Activated T-helper 2 cell treated with anti-CD3 and anti-CD28 coated beads, Interferon-gamma antibody, Interleukin-2, Interleukin-4, amounts not matched to agents 10 μg/mL and 5 μg/mL and 100 μg/mL, durations not matched to agents 14 hours and 24 hours and 36 hours (primary cell): ENCODE data around the gene MDK. TPM values are rescaled to one million over a fixed set of nuclear protein-coding genes. Genes with fewer than 3 reads are reported as not detected.
A peak's percentile ranks its signal among the peaks of the same experiment; 100 is the strongest.
"Not testable (repeated sequence)": the region's sequence is repeated elsewhere in the genome, so short reads cannot be mapped to it uniquely, and the experiment has no call there.

Experiments
- DNase-seq: peaks from one replicate; pipeline ENCODE4 v3.0.0; 2021; ENCODE audit warnings: low spot score
- H3K27ac Mint-ChIP-seq: one replicate; pipeline ENCODE4 v1.8.0; 2021; ENCODE audit warnings: mixed read lengths
- H3K27me3 Mint-ChIP-seq: one replicate; pipeline ENCODE4 v1.8.0; 2021; ENCODE audit warnings: low read depth, mixed read lengths
- H3K36me3 Mint-ChIP-seq: one replicate; pipeline ENCODE4 v1.8.0; 2021; ENCODE audit warnings: low read depth, mixed read lengths
- H3K4me1 Mint-ChIP-seq: one replicate; pipeline ENCODE4 v1.8.0; 2021; ENCODE audit warnings: low read depth, mixed read lengths
- H3K4me3 Mint-ChIP-seq: one replicate; pipeline ENCODE4 v1.8.0; 2021; ENCODE audit warnings: low read depth, mild to moderate bottlenecking, moderate library complexity, mixed read lengths
- H3K9me3 Mint-ChIP-seq: one replicate; pipeline ENCODE4 v1.8.0; 2021; ENCODE audit warnings: mixed read lengths
- intact Hi-C: fragments of 100-400 bp; cut with micrococcal nuclease; formaldehyde crosslinking; loops from one replicate; pipeline ENCODE4 v1.15.1; 2023
- total RNA-seq: library from RNA; stranded (reverse); gene quantifications from 2 replicates; pipeline ENCODE4 v1.2.3, GENCODE V29; 2022

MDK gene
- total RNA-seq, 1 donor from 2014 or later: 2.8 TPM

- Mint-ChIP-seq H3K27ac (no peak overlapping the region), H3K36me3 (peaks cover 28% of the 10 kb centered on the region), H3K4me3 (no peak overlapping the region), H3K9me3 (no peaks in the 10 kb centered on the region), H3K4me1 (peaks cover 23% of the 10 kb centered on the region), H3K27me3 (no peaks in the 10 kb centered on the region)
- intact Hi-C loops: no loop called here
- DNase-seq: no peak
Observed at GRCh38 chr11:46366260-46366659, 15.2 kb upstream of the MDK start.

DNA sequence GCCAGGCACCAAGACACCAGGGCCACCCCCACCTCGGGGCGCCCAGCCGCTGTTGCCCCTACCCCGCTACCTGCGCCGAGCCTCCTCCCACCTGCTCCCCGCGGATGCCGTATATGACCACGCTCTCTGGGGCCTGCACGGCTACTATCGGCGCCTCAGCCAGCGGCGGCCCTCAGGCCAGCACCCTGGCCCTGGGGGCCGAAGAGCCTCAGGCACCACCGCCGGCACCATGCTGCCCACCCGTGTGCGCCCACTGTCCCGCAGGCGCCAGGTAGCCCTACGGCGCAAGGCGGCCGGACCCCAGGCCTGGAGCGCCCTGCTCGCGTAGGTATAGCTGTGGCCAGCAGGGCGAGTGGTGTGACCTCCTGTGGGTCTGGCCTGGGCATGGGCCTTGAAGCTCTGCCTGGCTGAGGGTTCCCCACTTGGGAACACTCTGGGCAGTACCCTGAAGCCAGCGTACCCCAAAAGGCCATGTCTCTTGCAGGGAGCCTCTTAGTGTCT lies 14.8 kb upstream of the MDK start:
- DNase-seq: no peak
- H3K4me3 Mint-ChIP-seq: no peak overlapping the region
- peaks cover 32% of the 10 kb centered on the region for H3K36me3 Mint-ChIP-seq
- no peak overlapping the region for H3K27ac Mint-ChIP-seq
- peaks cover 20% of the 10 kb centered on the region for H3K4me1 Mint-ChIP-seq
- H3K9me3 Mint-ChIP-seq: no peaks in the 10 kb centered on the region
- intact Hi-C loops: loop anchor here (1.0 kb wide), 1 partner anchor 17 kb away; no protein-coding TSS in a partner anchor
- H3K27me3 Mint-ChIP-seq: no peaks in the 10 kb centered on the region

GRCh38 chr11:46367244-46367915 lies 14.1 kb upstream of the MDK start:
- Mint-ChIP-seq H3K4me1 (peaks cover 17% of the 10 kb centered on the region), H3K4me3 (no peak overlapping the region)

GRCh38 chr11:46367916-46368267 lies 13.6 kb upstream of the MDK start:
- H3K4me3 Mint-ChIP-seq: no peak overlapping the region
- H3K27me3 Mint-ChIP-seq: no peaks in the 10 kb centered on the region
- no peak overlapping the region for H3K27ac Mint-ChIP-seq
- H3K4me1 Mint-ChIP-seq: peaks cover 12% of the 10 kb centered on the region
- no peaks in the 10 kb centered on the region for H3K9me3 Mint-ChIP-seq
- intact Hi-C loops: loop anchor here (1.0 kb wide), 1 partner anchor 19 kb away; no protein-coding TSS in a partner anchor
- DNase-seq: no peak
- peaks cover 38% of the 10 kb centered on the region for H3K36me3 Mint-ChIP-seq

More at GRCh38 chr11:46367244-46367915, 14.1 kb upstream of the MDK start:
- Mint-ChIP-seq H3K36me3 (peaks cover 36% of the 10 kb centered on the region), H3K27ac (no peak overlapping the region), H3K27me3 (no peaks in the 10 kb centered on the region), H3K9me3 (no peaks in the 10 kb centered on the region)
- peak; percentile 58 for DNase-seq
- intact Hi-C loops: loop anchor here (1.0 kb wide), 1 partner anchor 18 kb away; no protein-coding TSS in a partner anchor

GRCh38 chr11:46369458-46370152 lies 11.9 kb upstream of the MDK start:
- Mint-ChIP-seq H3K27me3 (no peaks in the 10 kb centered on the region), H3K27ac (no peak overlapping the region), H3K36me3 (peaks cover 37% of the 10 kb centered on the region), H3K9me3 (no peaks in the 10 kb centered on the region), H3K4me3 (no peak overlapping the region), H3K4me1 (peaks cover 4% of the 10 kb centered on the region)
- no peak for DNase-seq
- intact Hi-C loops: no loop called here

DNA sequence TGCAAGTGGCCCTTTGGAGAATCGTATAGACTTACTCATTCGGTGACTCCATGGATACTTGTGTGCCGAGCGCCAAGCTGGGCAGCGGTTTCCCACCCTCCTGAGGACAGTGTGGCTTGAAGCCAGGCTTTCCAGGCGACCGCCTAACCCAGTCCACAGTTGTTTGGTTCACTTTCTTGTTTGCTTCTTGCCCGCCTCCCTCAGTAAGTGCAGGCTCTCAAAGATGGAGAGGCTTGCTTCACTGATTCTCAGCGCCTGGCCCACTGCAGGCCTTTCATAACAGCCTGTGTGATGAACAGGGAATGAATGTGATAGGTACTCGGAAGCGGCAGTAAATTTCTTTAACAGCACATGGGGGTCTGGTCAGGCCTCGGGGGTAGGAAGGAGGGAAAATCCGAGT lies 11.2 kb upstream of the MDK start:
- intact Hi-C loops: no loop called here
- Mint-ChIP-seq H3K4me1 (peaks cover 4% of the 10 kb centered on the region), H3K27ac (no peak overlapping the region), H3K36me3 (peaks cover 42% of the 10 kb centered on the region), H3K27me3 (no peaks in the 10 kb centered on the region), H3K9me3 (no peaks in the 10 kb centered on the region), H3K4me3 (no peak overlapping the region)
- DNase-seq: no peak

GRCh38 chr11:46371262-46371661 lies 10.2 kb upstream of the MDK start:
- intact Hi-C loops, DNase-seq, H3K9me3 Mint-ChIP-seq, H3K4me1 Mint-ChIP-seq, H3K27me3 Mint-ChIP-seq, H3K4me3 Mint-ChIP-seq, H3K27ac Mint-ChIP-seq: not testable (repeated sequence)
- peaks cover 46% of the 10 kb centered on the region for H3K36me3 Mint-ChIP-seq

- intact Hi-C loops: no loop called here
- Mint-ChIP-seq H3K27ac (no peak overlapping the region), H3K4me3 (no peak overlapping the region), H3K9me3 (no peaks in the 10 kb centered on the region), H3K27me3 (no peaks in the 10 kb centered on the region), H3K36me3 (peaks cover 55% of the 10 kb centered on the region), H3K4me1 (peaks cover 3% of the 10 kb centered on the region)
- DNase-seq: no peak
Observed at GRCh38 chr11:46372086-46372485, 9.4 kb upstream of the MDK start.

DNA sequence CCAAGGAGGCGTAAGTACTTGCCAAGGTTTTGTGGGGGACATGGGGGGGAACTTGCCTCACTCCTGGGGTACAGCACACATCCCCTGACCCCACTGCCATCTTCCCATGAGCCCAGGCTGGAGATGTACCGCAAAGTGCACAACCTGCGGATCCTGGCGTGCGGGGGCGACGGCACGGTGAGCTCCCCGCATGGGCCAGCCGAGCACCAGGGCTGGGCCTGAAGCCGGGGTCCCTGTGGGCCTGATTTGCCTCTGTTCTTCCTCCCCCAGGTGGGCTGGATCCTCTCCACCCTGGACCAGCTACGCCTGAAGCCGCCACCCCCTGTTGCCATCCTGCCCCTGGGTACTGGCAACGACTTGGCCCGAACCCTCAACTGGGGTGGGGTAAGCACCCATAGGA lies 9.0 kb upstream of the MDK start:
- H3K4me1 Mint-ChIP-seq, H3K4me3 Mint-ChIP-seq, H3K27me3 Mint-ChIP-seq, intact Hi-C loops, H3K9me3 Mint-ChIP-seq, H3K27ac Mint-ChIP-seq, DNase-seq: not testable (repeated sequence)
- H3K36me3 Mint-ChIP-seq: peaks cover 56% of the 10 kb centered on the region

DNA sequence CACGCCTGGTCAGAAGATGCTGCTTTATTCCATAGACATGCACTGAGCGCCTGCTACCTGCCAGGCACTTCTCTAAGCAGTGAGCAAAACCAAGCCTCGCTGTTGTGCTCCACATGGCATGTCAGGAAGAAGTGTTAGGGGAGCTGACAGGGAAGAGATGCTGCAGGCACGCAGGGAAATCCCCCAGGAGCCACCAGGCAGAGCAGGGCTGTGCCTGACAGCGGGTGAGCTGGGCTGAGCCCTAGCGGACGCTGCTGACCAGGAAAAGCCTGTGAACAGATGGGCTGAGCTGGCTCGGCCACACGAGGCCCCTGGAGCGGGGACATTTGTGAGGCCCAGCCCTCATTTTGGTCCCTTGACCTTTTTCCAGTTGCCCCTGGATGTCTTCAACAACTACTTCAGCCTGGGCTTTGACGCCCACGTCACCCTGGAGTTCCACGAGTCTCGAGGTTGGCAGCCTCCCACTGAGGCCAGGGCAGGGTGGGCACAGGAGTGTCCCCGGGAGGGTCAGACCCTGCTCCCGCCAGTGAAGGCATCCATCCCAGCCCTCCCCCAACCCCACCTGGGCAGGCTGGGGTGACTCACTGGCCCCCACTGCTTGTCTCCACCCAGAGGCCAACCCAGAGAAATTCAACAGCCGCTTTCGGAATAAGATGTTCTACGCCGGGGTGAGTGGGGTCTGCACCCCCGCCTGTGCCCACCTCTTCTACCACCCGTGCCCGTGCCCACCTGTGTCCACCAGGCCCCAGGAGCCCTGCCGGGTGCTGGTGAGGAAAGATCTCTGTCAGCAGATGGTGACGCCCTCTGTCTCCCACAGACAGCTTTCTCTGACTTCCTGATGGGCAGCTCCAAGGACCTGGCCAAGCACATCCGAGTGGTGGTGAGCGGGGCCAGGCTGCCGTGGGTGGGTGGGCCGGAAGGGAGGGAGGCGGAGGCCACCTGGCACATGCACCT lies 7.4 kb upstream of the MDK start:
- intact Hi-C loops: no loop called here
- no peaks in the 10 kb centered on the region for H3K27me3 Mint-ChIP-seq
- no peaks in the 10 kb centered on the region for H3K9me3 Mint-ChIP-seq
- no peak overlapping the region for H3K4me3 Mint-ChIP-seq
- DNase-seq: no peak
- peaks cover 58% of the 10 kb centered on the region for H3K36me3 Mint-ChIP-seq
- no peaks in the 10 kb centered on the region for H3K4me1 Mint-ChIP-seq
- no peak overlapping the region for H3K27ac Mint-ChIP-seq

DNA sequence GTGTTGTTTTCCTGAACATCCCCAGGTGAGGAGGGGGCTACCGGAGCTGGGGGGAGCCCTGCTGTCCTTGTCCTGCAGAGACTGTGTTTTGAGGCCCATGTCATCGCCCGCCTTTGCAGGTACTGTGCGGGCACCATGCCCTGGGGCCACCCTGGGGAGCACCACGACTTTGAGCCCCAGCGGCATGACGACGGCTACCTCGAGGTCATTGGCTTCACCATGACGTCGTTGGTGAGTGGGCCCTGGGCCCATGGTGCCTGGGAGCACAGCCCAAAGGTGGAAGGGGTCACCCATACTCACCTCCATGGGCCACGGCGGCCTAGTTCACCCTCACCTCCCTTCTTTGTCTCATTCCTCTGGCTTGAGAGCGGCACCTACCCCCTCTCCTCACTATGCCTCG lies 6.7 kb upstream of the MDK start:
- H3K9me3 Mint-ChIP-seq: no peaks in the 10 kb centered on the region
- intact Hi-C loops: no loop called here
- peaks cover 55% of the 10 kb centered on the region for H3K36me3 Mint-ChIP-seq
- no peak for DNase-seq
- no peak overlapping the region for H3K4me3 Mint-ChIP-seq
- no peaks in the 10 kb centered on the region for H3K4me1 Mint-ChIP-seq
- no peaks in the 10 kb centered on the region for H3K27me3 Mint-ChIP-seq
- no peak overlapping the region for H3K27ac Mint-ChIP-seq

DNA sequence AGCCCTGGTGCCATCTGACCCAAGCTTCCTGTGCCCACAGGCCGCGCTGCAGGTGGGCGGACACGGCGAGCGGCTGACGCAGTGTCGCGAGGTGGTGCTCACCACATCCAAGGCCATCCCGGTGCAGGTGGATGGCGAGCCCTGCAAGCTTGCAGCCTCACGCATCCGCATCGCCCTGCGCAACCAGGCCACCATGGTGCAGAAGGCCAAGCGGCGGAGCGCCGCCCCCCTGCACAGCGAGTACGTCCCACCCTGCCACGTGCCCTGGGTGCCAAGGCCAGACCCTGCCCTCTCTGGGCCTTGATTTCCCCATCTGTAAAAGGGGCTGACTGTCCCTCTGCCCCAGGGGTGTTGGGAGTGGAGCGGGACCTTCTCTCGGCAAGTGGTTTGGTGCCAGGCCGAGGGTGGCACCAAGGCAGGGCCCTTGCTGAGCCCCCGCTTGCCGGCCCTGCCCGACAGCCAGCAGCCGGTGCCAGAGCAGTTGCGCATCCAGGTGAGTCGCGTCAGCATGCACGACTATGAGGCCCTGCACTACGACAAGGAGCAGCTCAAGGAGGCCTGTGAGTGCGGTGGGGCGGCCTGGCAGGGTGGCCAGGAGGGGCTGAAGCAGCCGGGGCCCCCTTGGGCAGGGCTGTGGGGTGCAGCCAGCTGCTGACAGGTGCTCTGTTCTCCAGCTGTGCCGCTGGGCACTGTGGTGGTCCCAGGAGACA lies 5.9 kb upstream of the MDK start:
- H3K4me1 Mint-ChIP-seq: peaks cover 2% of the 10 kb centered on the region
- DNase-seq: no peak
- intact Hi-C loops: no loop called here
- H3K36me3 Mint-ChIP-seq: peaks cover 49% of the 10 kb centered on the region
- H3K4me3 Mint-ChIP-seq: no peak overlapping the region
- H3K27ac Mint-ChIP-seq: no peak overlapping the region
- no peaks in the 10 kb centered on the region for H3K27me3 Mint-ChIP-seq
- no peaks in the 10 kb centered on the region for H3K9me3 Mint-ChIP-seq
